IPS DF 4.7 (cell line): ENCODE data around the gene TBC1D12.

Source experiments
- DNase-seq: peaks from one replicate; pipeline ENCODE4 v3.0.0-alpha.2; 2013; ENCODE audit warnings: low spot score; ENCODE audit errors: extremely low read depth

The TBC1D12 gene

GRCh38 chr10:94405406-94405805, 3.1 kb downstream of the TBC1D12 start:
- DNase-seq: no peak

GRCh38 chr10:94407668-94408067, 5.3 kb downstream of the TBC1D12 start:
- DNase-seq: no peak

GRCh38 chr10:94409021-94409657, 6.8 kb downstream of the TBC1D12 start:
- DNase-seq: no peak

- DNase-seq: no peak
These were observed 9.0 kb downstream of the TBC1D12 start for GRCh38 chr10:94411304-94411703.

GRCh38 chr10:94412449-94412848, 10.1 kb downstream of the TBC1D12 start:
- no peak for DNase-seq

- no peak for DNase-seq
These were observed 11.0 kb downstream of the TBC1D12 start for GRCh38 chr10:94413361-94413760.

GRCh38 chr10:94416896-94417295, 14.6 kb downstream of the TBC1D12 start:
- DNase-seq: no peak

GRCh38 chr10:94417321-94417720, 15.0 kb downstream of the TBC1D12 start:
- no peak for DNase-seq

- DNase-seq: no peak
These were observed 18.2 kb downstream of the TBC1D12 start for GRCh38 chr10:94420516-94420915.

GRCh38 chr10:94420998-94421528, 18.7 kb downstream of the TBC1D12 start:
- DNase-seq: no peak

GRCh38 chr10:94423627-94424026, 21.3 kb downstream of the TBC1D12 start:
- DNase-seq: no peak

GRCh38 chr10:94424714-94425337, 22.5 kb downstream of the TBC1D12 start:
- DNase-seq: no peak

- DNase-seq: no peak
These were observed 23.6 kb downstream of the TBC1D12 start for GRCh38 chr10:94425942-94426341.

GRCh38 chr10:94427166-94427565, 24.8 kb downstream of the TBC1D12 start:
- no peak for DNase-seq

- no peak for DNase-seq
These were observed 26.7 kb downstream of the TBC1D12 start for GRCh38 chr10:94428766-94429707.

GRCh38 chr10:94430701-94431100, 28.4 kb downstream of the TBC1D12 start:
- DNase-seq: no peak

- DNase-seq: no peak
These were observed 30.1 kb downstream of the TBC1D12 start for GRCh38 chr10:94432443-94432842.

- DNase-seq: no peak
These were observed 37.0 kb downstream of the TBC1D12 start for GRCh38 chr10:94439275-94439861.

GRCh38 chr10:94440096-94440495, 37.8 kb downstream of the TBC1D12 start:
- no peak for DNase-seq

GRCh38 chr10:94443047-94443446, 40.7 kb downstream of the TBC1D12 start:
- no peak for DNase-seq

- no peak for DNase-seq
These were observed 41.2 kb downstream of the TBC1D12 start for GRCh38 chr10:94443549-94443948.

GRCh38 chr10:94450782-94451181, 48.4 kb downstream of the TBC1D12 start:
- DNase-seq: no peak
